H1 (cell line): Measurements from ENCODE around the gene TNFSF12. TPM values are rescaled to one million over a fixed set of nuclear protein-coding genes. Genes with fewer than 3 reads are reported as not detected.

Source experiments
- polyA plus RNA-seq, 7 experiments: library from polyadenylated mRNA; depleted of rRNA in 3 of 7; stranded (reverse) in 5 of 7; unstranded in 2 of 7; fragments of >200 nt in 5 of 7; fragments of 200-250 nt in 2 of 7; gene quantifications; 1 replicate in 5 of 7; 2 replicates in 1 of 7; 4 replicates in 1 of 7; pipeline versions ENCODE4 v1.2.1 to v1.2.3, GENCODE V29; 2011 to 2013; ENCODE audit warnings: missing spikeins in 2 of 7, mixed read lengths in 2 of 7
- total RNA-seq: library from RNA; stranded (reverse); fragmentation: NEBNext Ultra II Directional; extraction: Animal tissue kit (Norgen Biotek cat#: 25700); gene quantifications from 2 replicates; pipeline ENCODE4 v1.2.1, GENCODE V29; 2021
- TF ChIP-seq, protein P1 (sequence below): fragments of 300-600 bp; sonication (generic); IDR thresholded peaks from 2 replicates; pipeline ENCODE4 v1.7.1; 2012; ENCODE audit warnings: low read length, moderate library complexity, mild to moderate bottlenecking, inconsistent platforms; ENCODE audit not compliant: insufficient replicate concordance
- TF ChIP-seq, protein P2 (sequence below): IDR thresholded peaks from 2 replicates; pipeline ENCODE4 v1.6.1; 2011; ENCODE audit warnings: low read length, improper control_type of control experiment

TNFSF12 gene
- total and polyA plus RNA-seq, 2 of the 8 experiments (the other 6 are each of a cell fraction or from before 2014, with no cell fraction given), result 7.2 to 9.6 TPM

DNA sequence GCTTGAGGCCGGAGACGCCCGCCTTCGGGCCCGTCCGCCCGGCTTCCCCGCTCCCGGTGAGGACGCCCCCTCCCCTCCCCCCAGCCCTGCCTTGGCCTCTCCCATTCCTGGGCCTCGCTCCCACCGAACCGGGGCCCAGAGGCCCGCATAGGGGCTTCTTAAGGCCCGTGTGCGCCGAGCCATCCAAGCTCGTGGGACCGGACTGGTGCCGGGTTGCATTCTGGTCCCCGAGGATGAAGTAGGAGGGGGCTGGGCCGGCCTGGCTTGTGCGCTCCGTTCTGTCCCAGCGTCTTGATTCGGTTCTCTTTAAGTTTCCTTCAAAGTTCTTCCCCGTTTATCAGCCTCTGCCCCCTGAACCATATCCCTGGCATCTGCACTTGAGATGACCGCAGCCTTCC is 13.3 kb downstream of the TNFSF12 start (continued):
- TF ChIP-seq, protein P1, sequence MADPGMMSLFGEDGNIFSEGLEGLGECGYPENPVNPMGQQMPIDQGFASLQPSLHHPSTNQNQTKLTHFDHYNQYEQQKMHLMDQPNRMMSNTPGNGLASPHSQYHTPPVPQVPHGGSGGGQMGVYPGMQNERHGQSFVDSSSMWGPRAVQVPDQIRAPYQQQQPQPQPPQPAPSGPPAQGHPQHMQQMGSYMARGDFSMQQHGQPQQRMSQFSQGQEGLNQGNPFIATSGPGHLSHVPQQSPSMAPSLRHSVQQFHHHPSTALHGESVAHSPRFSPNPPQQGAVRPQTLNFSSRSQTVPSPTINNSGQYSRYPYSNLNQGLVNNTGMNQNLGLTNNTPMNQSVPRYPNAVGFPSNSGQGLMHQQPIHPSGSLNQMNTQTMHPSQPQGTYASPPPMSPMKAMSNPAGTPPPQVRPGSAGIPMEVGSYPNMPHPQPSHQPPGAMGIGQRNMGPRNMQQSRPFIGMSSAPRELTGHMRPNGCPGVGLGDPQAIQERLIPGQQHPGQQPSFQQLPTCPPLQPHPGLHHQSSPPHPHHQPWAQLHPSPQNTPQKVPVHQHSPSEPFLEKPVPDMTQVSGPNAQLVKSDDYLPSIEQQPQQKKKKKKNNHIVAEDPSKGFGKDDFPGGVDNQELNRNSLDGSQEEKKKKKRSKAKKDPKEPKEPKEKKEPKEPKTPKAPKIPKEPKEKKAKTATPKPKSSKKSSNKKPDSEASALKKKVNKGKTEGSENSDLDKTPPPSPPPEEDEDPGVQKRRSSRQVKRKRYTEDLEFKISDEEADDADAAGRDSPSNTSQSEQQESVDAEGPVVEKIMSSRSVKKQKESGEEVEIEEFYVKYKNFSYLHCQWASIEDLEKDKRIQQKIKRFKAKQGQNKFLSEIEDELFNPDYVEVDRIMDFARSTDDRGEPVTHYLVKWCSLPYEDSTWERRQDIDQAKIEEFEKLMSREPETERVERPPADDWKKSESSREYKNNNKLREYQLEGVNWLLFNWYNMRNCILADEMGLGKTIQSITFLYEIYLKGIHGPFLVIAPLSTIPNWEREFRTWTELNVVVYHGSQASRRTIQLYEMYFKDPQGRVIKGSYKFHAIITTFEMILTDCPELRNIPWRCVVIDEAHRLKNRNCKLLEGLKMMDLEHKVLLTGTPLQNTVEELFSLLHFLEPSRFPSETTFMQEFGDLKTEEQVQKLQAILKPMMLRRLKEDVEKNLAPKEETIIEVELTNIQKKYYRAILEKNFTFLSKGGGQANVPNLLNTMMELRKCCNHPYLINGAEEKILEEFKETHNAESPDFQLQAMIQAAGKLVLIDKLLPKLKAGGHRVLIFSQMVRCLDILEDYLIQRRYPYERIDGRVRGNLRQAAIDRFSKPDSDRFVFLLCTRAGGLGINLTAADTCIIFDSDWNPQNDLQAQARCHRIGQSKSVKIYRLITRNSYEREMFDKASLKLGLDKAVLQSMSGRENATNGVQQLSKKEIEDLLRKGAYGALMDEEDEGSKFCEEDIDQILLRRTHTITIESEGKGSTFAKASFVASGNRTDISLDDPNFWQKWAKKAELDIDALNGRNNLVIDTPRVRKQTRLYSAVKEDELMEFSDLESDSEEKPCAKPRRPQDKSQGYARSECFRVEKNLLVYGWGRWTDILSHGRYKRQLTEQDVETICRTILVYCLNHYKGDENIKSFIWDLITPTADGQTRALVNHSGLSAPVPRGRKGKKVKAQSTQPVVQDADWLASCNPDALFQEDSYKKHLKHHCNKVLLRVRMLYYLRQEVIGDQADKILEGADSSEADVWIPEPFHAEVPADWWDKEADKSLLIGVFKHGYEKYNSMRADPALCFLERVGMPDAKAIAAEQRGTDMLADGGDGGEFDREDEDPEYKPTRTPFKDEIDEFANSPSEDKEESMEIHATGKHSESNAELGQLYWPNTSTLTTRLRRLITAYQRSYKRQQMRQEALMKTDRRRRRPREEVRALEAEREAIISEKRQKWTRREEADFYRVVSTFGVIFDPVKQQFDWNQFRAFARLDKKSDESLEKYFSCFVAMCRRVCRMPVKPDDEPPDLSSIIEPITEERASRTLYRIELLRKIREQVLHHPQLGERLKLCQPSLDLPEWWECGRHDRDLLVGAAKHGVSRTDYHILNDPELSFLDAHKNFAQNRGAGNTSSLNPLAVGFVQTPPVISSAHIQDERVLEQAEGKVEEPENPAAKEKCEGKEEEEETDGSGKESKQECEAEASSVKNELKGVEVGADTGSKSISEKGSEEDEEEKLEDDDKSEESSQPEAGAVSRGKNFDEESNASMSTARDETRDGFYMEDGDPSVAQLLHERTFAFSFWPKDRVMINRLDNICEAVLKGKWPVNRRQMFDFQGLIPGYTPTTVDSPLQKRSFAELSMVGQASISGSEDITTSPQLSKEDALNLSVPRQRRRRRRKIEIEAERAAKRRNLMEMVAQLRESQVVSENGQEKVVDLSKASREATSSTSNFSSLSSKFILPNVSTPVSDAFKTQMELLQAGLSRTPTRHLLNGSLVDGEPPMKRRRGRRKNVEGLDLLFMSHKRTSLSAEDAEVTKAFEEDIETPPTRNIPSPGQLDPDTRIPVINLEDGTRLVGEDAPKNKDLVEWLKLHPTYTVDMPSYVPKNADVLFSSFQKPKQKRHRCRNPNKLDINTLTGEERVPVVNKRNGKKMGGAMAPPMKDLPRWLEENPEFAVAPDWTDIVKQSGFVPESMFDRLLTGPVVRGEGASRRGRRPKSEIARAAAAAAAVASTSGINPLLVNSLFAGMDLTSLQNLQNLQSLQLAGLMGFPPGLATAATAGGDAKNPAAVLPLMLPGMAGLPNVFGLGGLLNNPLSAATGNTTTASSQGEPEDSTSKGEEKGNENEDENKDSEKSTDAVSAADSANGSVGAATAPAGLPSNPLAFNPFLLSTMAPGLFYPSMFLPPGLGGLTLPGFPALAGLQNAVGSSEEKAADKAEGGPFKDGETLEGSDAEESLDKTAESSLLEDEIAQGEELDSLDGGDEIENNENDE, result no peak
- TF ChIP-seq, protein P2, sequence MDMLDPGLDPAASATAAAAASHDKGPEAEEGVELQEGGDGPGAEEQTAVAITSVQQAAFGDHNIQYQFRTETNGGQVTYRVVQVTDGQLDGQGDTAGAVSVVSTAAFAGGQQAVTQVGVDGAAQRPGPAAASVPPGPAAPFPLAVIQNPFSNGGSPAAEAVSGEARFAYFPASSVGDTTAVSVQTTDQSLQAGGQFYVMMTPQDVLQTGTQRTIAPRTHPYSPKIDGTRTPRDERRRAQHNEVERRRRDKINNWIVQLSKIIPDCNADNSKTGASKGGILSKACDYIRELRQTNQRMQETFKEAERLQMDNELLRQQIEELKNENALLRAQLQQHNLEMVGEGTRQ, result no peak
- TF ChIP-seq, all 59 proteins: peak for 2
